HG03342 (cell line): ENCODE measurements around the gene GRK3.
"Not testable (repeated sequence)": the region's sequence is repeated elsewhere in the genome, so short reads cannot be mapped to it uniquely, and the experiment has no call there.

Experiments
- ATAC-seq: cut with Tn5 transposase; IDR thresholded peaks from one replicate; pipeline ENCODE4 v1.9.1; 2021; ENCODE audit warnings: mild to moderate bottlenecking, moderate library complexity; ENCODE audit not compliant: unreplicated experiment

The GRK3 gene

GRCh38 chr22:25548866-25549464 lies 15.5 kb upstream of the GRK3 start:
- ATAC-seq: no peak

GRCh38 chr22:25551396-25551795 lies 13.1 kb upstream of the GRK3 start:
- no peak for ATAC-seq

GRCh38 chr22:25552405-25552804 lies 12.1 kb upstream of the GRK3 start:
- ATAC-seq: not testable (repeated sequence)

GRCh38 chr22:25553131-25553530 lies 11.3 kb upstream of the GRK3 start:
- no peak for ATAC-seq

- no peak for ATAC-seq
These were observed 10.2 kb upstream of the GRK3 start for GRCh38 chr22:25554238-25554671.

GRCh38 chr22:25554689-25555088 lies 9.8 kb upstream of the GRK3 start:
- ATAC-seq: no peak

GRCh38 chr22:25555586-25555985 lies 8.9 kb upstream of the GRK3 start:
- no peak for ATAC-seq

- ATAC-seq: no peak
These were observed 7.3 kb upstream of the GRK3 start for GRCh38 chr22:25557218-25557617.

GRCh38 chr22:25558341-25558740 lies 6.1 kb upstream of the GRK3 start:
- ATAC-seq: no peak

GRCh38 chr22:25559910-25560309 lies 4.6 kb upstream of the GRK3 start:
- not testable (repeated sequence) for ATAC-seq

GRCh38 chr22:25561182-25561581 lies 3.3 kb upstream of the GRK3 start:
- ATAC-seq: not testable (repeated sequence)

- not testable (repeated sequence) for ATAC-seq
These were observed 2.5 kb upstream of the GRK3 start for GRCh38 chr22:25561927-25562326.

GRCh38 chr22:25562966-25563760 lies 1.3 kb upstream of the GRK3 start:
- not testable (repeated sequence) for ATAC-seq

GRCh38 chr22:25563761-25564319 lies 635 bp upstream of the GRK3 start:
- no peak for ATAC-seq

- peak; percentile 10 for ATAC-seq
These were observed 653 bp downstream of the GRK3 start for GRCh38 chr22:25564979-25565677.

GRCh38 chr22:25566186-25566897 lies 1.9 kb downstream of the GRK3 start:
- no peak for ATAC-seq

- no peak for ATAC-seq
These were observed 2.4 kb downstream of the GRK3 start for GRCh38 chr22:25566898-25567235.

GRCh38 chr22:25567251-25567675 lies 2.8 kb downstream of the GRK3 start:
- no peak for ATAC-seq

GRCh38 chr22:25568066-25568465 lies 3.6 kb downstream of the GRK3 start:
- ATAC-seq: not testable (repeated sequence)

GRCh38 chr22:25569361-25569760 lies 4.9 kb downstream of the GRK3 start:
- ATAC-seq: no peak

- no peak for ATAC-seq
These were observed 5.5 kb downstream of the GRK3 start for GRCh38 chr22:25569983-25570382.
